Measurements from ENCODE around the gene POLDIP3. TPM values are rescaled to one million over a fixed set of nuclear protein-coding genes. Genes with fewer than 3 reads are reported as not detected.
"Not testable (repeated sequence)": the region's sequence is repeated elsewhere in the genome, so short reads cannot be mapped to it uniquely, and the experiment has no call there.

The POLDIP3 gene
- polyA plus RNA-seq, 1 donor = 57.4 TPM

DNA sequence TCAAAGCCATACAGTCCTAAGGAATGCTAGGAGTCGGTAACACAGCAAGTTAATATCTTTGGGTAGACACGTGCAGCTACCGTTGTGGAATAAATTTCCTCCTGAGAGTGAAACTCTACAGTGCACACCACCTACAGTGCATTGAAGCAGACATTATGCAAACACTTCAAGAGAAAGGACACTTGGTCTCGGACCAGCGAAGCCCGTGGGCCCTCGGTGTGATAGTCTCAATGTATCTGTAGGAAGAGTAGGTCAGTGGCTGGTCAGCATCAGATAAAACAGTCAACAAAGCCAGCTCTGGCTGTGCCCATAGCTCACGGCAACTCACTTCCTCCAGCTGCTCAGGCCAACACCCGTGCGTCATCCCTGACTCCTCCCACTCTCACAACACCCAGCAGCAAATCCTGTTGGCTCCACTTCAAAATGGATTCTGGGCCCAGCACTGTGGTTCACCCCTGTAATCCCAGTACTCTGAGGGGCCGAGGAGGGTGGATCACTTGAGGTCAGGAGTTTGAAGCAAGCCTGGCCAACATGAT, 75.4 kb downstream of the POLDIP3 start:
- not testable (repeated sequence) for H3K27me3 ChIP-seq (ENCODE audit: control insufficient read depth, insufficient read depth, low read length); H3K4me3 ChIP-seq (ENCODE audit: low read length); H3K4me1 ChIP-seq (ENCODE audit: control insufficient read depth, insufficient read depth, low read length); H3K27ac ChIP-seq (ENCODE audit: low read length); H3K36me3 ChIP-seq (ENCODE audit: control insufficient read depth, insufficient read depth, low read length); H3K9me3 ChIP-seq (ENCODE audit: control insufficient read depth, low read depth, low read length); DNase-seq
- no CpG with 5 or more reads among the region's 11 CpGs for WGBS (ENCODE audit: insufficient coverage, low lambda C conversion rate)

DNA sequence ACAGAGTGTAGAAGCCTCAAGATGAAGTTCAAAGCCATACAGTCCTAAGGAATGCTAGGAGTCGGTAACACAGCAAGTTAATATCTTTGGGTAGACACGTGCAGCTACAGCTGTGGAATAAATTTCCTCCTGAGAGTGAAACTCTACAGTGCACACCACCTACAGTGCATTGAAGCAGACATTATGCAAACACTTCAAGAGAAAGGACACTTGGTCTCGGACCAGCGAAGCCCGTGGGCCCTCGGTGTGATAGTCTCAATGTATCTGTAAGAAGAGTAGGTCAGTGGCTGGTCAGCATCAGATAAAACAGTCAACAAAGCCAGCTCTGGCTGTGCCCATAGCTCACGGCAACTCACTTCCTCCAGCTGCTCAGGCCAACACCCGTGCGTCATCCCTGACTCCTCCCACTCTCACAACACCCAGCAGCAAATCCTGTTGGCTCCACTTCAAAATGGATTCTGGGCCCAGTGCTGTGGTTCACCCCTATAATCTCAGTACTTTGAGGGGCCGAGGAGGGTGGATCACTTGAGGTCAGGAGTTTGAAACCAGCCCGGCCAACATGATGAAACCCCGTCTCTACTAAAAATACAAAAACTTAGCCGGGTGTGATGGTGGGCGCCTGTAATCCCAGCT, 77.4 kb downstream of the POLDIP3 start:
- H3K27ac ChIP-seq (ENCODE audit: low read length); H3K4me1 ChIP-seq (ENCODE audit: control insufficient read depth, insufficient read depth, low read length); H3K4me3 ChIP-seq (ENCODE audit: low read length); DNase-seq; H3K27me3 ChIP-seq (ENCODE audit: control insufficient read depth, insufficient read depth, low read length); H3K36me3 ChIP-seq (ENCODE audit: control insufficient read depth, insufficient read depth, low read length); H3K9me3 ChIP-seq (ENCODE audit: control insufficient read depth, low read depth, low read length): not testable (repeated sequence)
- no CpG with 5 or more reads among the region's 14 CpGs for WGBS (ENCODE audit: insufficient coverage, low lambda C conversion rate)

DNA sequence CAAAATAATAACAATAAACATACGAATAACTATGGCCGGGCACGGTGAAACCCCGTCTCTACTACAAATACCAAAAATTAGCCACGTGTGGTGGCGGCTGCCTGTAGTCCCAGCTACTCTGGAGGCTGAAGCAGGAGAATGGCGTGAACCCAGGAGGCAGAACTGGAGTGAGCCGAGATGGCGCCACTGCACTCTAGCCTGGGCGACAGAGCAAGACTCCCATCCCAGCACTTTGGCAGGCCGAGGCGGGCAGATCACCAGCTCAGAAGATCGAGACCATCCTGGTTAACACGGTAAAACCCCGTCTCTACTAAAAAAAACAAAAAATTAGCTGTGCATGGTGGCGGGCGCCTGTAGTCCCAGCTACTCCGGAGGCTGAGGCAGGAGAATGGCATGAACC, 78.0 kb downstream of the POLDIP3 start:
- not testable (repeated sequence) for DNase-seq; H3K36me3 ChIP-seq (ENCODE audit: control insufficient read depth, insufficient read depth, low read length); H3K27me3 ChIP-seq (ENCODE audit: control insufficient read depth, insufficient read depth, low read length); H3K4me3 ChIP-seq (ENCODE audit: low read length); H3K4me1 ChIP-seq (ENCODE audit: control insufficient read depth, insufficient read depth, low read length); H3K27ac ChIP-seq (ENCODE audit: low read length); H3K9me3 ChIP-seq (ENCODE audit: control insufficient read depth, low read depth, low read length)
- WGBS (ENCODE audit: insufficient coverage, low lambda C conversion rate) = no CpG with 5 or more reads among the region's 18 CpGs

DNA sequence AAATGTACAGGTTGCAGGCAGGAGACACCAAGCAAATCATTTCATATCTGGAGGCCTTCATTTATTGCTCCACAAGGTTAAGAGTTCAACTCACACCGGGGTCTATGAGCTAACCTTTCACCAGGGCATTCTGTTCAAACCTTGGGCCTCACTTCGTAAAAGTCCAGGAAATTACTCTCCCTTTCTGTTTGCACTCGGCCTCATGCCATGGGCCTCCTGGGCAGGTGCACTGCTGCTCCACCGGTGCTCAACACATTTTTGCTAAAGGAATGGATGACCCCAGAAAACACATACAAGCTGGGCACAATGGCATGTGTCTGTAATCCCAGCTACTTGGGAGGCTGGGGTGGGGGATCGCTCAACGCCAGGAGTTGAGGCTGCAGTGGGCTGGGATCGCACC, 78.5 kb downstream of the POLDIP3 start:
- no CpG with 5 or more reads among the region's 7 CpGs for WGBS (ENCODE audit: insufficient coverage, low lambda C conversion rate)

DNA sequence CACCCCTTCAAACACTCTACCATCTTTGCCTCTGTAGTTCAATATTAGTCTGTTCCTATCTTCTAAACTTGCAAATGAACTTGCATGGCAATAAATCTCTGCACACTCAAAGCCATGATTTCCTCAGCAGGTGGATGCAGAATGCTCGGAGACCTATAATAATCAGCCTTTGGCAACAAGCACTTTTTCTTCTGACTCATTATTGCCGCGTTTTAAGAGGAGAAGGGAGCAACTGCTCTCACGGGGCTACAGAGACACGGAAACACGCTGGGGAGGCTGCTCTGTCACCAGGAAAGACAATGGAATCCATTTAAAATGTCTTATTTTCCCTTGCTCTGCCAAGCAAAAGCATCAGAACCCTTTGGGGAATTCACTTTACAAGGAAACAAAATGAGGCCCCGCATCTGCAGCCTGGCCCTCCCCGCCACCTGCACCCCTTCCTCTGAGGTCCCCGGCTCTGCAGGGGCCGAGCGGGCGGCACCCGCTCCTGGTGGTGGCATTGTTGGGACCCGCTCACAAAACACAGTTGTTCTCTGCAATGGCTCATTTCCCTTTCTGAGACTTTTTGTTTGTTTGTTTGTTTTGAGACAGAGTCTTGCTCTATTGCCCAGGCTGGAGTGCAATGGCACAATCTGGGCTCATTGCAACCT, 79.5 kb downstream of the POLDIP3 start:
- H3K9me3 ChIP-seq (ENCODE audit: control insufficient read depth, low read depth, low read length); H3K4me1 ChIP-seq (ENCODE audit: control insufficient read depth, insufficient read depth, low read length); H3K27me3 ChIP-seq (ENCODE audit: control insufficient read depth, insufficient read depth, low read length); DNase-seq; H3K27ac ChIP-seq (ENCODE audit: low read length); H3K36me3 ChIP-seq (ENCODE audit: control insufficient read depth, insufficient read depth, low read length); H3K4me3 ChIP-seq (ENCODE audit: low read length): not testable (repeated sequence)
- WGBS (ENCODE audit: insufficient coverage, low lambda C conversion rate) = no CpG with 5 or more reads among the region's 14 CpGs

More for the DNA sequence above, 78.5 kb downstream of the POLDIP3 start:
- H3K4me1 ChIP-seq (ENCODE audit: control insufficient read depth, insufficient read depth, low read length) = no peaks in the 10 kb centered on the region
- no peaks in the 10 kb centered on the region for H3K27me3 ChIP-seq (ENCODE audit: control insufficient read depth, insufficient read depth, low read length)
- no peak overlapping the region for H3K4me3 ChIP-seq (ENCODE audit: low read length)
- H3K9me3 ChIP-seq (ENCODE audit: control insufficient read depth, low read depth, low read length) = no peaks in the 10 kb centered on the region
- H3K36me3 ChIP-seq (ENCODE audit: control insufficient read depth, insufficient read depth, low read length) = no peaks in the 10 kb centered on the region
- H3K27ac ChIP-seq (ENCODE audit: low read length) = no peak overlapping the region
- DNase-seq = peak in 1 of 2 donors; percentile 30

Other genes starting within 250 kb of the POLDIP3 start
- 1.8 TPM for gene NFAM1, start 182.5 kb downstream of the POLDIP3 start, polyA plus RNA-seq
- 20.0 TPM for gene RRP7A, start 95.1 kb downstream of the POLDIP3 start, polyA plus RNA-seq
- gene SERHL2, start 60.9 kb downstream of the POLDIP3 start, polyA plus RNA-seq = 2.9 TPM
- 0.19 TPM for gene ATP5MGL, start 25.7 kb upstream of the POLDIP3 start, polyA plus RNA-seq
- gene CYB5R3, start 34.5 kb upstream of the POLDIP3 start, polyA plus RNA-seq = 201 TPM
- gene A4GALT, start 106.0 kb upstream of the POLDIP3 start, polyA plus RNA-seq = 5.5 TPM
- 70.8 TPM for gene ARFGAP3, start 242.4 kb upstream of the POLDIP3 start, polyA plus RNA-seq